ENCODE measurements around the gene AKT2.

GRCh38 chr19:40223135-40223822 is 61.9 kb downstream of the AKT2 start:
- TF ChIP-seq CTCF (IDR thresholded peaks at IDR 0.05; ENCODE audit: borderline replicate concordance, extremely low read depth, low read length, poor library complexity, severe bottlenecking) (no peak), EZH2 (IDR thresholded peaks at IDR 0.05; ENCODE audit: borderline replicate concordance, low read depth, low read length, severe bottlenecking) (no peak)
